Esophagus squamous epithelium (tissue), 4 donors: ENCODE results near the gene MAP3K8.

Source experiments
- POLR2A ChIP-seq, 4 donors: fragments of 450-650 bp; IDR thresholded peaks; one replicate each; pipeline ENCODE4 v1.6.1; 2017; ENCODE audit warnings: antibody characterized with exemption in 4 of 4, mild to moderate bottlenecking in 4 of 4, moderate library complexity in 3 of 4
- TF ChIP-seq, protein P1 (sequence below), 6 experiments: fragments of 450-650 bp in 4 of 6; fragments of 200-600 bp in 2 of 6; sonication (generic) in 2 of 6; IDR thresholded peaks; one replicate each; pipeline ENCODE4 v1.5.1; 2016 to 2019; ENCODE audit warnings: antibody characterized with exemption in 6 of 6, mild to moderate bottlenecking in 4 of 6, moderate library complexity in 4 of 6

DNA sequence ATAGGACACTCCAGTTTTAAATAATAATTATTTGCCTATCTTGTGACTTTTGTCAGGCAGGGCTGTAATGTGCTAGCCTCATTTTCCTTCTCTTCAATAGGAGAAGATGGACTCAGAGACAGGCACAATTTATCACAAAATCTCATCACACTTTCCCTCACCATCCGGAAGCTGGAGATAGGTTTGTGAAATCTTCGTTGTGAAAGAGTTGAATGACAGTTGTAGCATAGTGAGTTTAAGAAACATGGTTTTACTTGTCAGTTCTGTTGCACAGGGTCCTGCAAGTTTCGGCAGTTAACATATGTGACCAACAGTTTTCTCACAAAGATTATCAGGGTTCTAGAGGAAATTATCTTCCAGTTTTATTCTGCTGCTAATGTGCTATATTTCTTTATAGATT is 37.7 kb upstream of the MAP3K8 start:
- no peak for TF ChIP-seq POLR2A (IDR thresholded peaks at IDR 0.05)
- TF ChIP-seq, protein P1, sequence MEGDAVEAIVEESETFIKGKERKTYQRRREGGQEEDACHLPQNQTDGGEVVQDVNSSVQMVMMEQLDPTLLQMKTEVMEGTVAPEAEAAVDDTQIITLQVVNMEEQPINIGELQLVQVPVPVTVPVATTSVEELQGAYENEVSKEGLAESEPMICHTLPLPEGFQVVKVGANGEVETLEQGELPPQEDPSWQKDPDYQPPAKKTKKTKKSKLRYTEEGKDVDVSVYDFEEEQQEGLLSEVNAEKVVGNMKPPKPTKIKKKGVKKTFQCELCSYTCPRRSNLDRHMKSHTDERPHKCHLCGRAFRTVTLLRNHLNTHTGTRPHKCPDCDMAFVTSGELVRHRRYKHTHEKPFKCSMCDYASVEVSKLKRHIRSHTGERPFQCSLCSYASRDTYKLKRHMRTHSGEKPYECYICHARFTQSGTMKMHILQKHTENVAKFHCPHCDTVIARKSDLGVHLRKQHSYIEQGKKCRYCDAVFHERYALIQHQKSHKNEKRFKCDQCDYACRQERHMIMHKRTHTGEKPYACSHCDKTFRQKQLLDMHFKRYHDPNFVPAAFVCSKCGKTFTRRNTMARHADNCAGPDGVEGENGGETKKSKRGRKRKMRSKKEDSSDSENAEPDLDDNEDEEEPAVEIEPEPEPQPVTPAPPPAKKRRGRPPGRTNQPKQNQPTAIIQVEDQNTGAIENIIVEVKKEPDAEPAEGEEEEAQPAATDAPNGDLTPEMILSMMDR (IDR thresholded peaks at IDR 0.05), result no peak
